Tongue (tissue), 2 donors: ENCODE results near the gene RPL28. TPM values are rescaled to one million over a fixed set of nuclear protein-coding genes. Genes with fewer than 3 reads are reported as not detected.

Source experiments
- DNase-seq: peaks from one replicate; pipeline ENCODE4 v3.0.0-alpha.2; 2015
- total RNA-seq: library from RNA; depleted of rRNA; stranded (reverse); fragments of >200 nt; gene quantifications from one replicate; pipeline ENCODE4 v1.2.3, GENCODE V29; 2014

RPL28 gene
- total RNA-seq, 1 donor from 2014 or later = 453 TPM

GRCh38 chr19:55373993-55374757 is 11.6 kb upstream of the RPL28 start:
- no peak for DNase-seq

DNA sequence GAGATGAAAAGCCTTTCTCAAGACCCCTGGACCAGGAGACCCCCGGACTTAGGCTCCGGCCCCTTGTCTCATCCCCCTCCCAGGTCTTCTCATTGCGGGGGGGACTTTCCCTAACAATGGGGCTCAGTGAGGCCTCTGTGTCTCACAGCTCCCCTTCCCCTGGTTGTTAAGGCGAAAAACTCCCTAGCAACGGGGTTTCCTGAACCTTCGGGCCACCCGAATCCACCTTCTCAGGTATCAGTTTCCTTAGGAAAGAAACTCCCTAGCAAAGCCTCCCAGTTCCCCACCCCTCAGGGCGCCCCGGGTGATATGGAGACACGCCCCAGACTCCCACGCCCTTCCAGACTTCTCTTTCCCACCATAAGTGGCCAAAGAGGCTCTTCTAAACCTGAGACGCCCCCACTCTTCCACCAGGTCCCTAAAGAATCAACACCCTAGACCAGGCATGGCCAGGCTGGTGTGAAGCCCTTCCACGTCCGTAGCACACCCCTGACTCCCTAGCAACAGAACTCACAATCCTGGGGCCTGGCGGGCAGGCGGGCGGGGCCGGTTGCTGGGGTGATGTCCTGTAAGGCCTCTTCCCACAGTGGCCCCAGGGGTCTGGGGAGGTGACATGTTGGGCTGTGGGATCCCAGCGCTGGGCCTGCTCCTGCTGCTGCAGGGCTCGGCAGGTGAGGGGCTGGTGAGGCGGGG is 9.3 kb upstream of the RPL28 start, which contains the start of gene TMEM190:
TMEM190 (plus strand) TSS at position 586 of the 693 bp plus-strand sequence; CDS start at position 614, 28 bp downstream.
- DNase-seq = no peak

GRCh38 chr19:55377356-55378131 is 8.2 kb upstream of the RPL28 start:
- DNase-seq = peak; percentile 51

GRCh38 chr19:55379174-55379573 is 6.6 kb upstream of the RPL28 start:
- DNase-seq = peak; percentile 96

DNA sequence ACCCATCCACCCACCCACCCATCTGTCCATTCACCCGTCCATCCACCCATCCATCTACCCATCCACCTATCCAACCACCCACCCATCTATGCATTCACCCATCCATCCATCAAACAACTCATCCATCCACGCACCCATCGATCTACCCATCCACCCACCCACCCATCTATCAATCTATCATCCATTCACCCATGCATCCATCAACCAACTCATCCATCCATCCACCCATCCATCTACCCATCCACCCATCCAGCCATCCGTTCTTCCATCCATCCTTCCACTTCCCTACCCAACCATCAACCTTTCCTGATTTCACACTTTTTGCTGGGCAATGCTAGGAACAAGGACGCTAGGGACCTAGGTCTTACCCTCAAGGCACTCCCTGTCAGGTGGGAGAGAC is 3.7 kb upstream of the RPL28 start:
- DNase-seq = no peak

DNA sequence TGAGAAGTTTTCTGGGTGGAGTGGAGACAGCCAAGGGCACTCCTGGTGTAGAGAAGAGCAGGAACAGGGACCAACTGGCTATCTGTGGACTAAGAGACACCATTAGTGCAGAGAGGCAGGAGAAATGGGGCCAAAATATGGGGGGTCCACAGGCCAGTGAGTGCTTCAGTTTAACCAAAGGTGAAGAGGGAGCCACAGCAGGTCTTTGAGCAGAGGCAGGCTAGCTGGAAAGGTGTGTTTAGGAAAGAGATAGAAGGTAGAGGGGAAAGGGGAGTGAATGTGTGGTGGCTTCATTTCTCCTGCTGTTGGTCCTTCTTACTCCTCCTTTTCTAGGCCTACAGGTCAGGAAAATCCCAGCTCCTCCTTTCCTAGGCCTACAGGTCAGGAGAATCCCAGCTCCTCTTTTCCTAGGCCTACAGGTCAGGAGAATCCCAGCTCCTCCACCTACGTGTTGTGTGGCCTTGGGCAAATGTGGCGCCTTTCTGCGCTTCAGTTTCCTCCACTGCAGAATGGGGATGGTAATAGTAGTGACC is 3.1 kb upstream of the RPL28 start:
- DNase-seq = no peak

DNA sequence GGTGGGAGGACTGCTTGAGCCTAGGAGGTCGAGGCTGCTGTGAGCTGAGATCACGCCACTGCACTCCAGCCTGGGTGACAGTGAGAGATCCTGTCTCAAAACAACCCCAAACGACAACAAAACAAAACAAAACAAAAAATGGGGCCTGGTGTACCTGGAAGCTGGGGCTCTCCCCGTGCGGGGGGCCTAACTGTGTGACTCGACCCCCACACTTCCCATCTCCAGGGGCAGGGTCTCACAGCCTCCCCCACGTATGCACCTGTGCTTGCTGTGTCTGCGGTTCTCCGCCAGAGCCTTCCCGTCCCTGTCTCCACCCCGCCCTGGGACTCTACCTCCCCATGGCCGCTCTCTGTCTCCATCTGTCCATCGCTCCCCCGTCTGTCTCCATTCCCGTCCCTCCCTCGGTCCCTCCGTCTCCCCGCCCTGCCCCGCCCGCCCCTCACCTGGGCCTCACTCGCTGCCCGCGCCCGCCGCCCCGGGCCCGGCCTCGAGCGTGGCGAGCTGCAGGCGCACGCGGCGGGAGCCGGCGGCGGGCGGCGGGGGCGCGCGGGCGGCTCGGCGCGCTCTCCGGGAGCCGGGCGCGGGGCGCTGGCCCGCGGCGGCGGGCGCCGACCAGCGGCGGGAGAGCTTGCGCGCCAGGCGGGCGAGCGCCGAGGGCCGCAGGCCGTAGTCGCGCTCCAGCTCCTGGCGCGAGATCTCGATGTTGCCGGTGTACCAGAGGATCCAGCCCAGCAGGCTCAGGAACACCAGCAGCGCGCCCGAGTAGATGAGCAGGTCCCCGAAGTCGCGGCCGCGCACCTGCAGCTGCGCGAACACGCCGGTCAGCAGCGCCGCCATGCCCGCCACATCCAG is 2.2 kb upstream of the RPL28 start:
- peak; percentile 73 for DNase-seq

DNA sequence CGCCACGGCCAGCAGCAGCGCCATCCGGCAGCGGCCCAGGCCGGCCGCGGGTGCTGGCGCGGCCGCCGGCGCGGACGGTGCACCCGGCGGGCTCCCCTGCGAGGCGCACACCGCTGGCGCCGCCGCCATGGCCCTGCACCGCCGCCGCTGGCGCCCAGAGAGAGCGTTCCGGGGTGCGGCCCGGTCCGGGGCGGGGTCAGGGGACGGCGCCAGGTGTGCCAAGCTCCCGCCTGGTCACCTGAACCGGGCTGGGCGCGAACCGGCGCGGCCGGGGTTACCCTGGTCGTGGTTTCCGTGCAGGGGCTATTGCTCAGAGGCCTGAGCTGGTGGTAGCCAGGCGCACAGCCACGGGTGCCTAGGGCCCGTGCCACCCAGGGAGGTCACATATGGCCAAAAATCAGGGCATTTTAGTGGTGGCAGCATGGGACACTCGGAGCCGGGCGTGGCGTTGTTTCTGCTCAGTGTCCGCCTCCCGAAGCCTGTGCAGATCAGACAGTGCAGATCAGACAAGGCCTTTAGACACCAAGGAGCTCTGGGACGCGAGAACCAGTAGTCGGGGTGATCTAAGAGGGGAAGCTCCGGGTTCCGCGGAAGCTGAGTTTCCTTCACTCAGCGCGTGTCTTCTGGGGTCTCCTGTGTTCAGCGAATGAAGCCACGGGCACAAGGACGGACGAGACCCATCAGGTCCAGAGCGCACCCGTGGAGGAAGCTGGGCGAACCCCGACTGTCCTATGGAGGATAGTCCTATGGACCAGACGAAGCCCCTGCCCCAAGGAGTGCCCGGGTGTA is 1.4 kb upstream of the RPL28 start, which contains the start of gene TMEM238:
TMEM238 (minus strand) TSS at position 162 of the 789 bp plus-strand sequence; CDS start at position 129, 33 bp downstream.
- DNase-seq = peak; percentile 22

GRCh38 chr19:55384920-55385723 is 610 bp upstream of the RPL28 start:
- peak; percentile 98 for DNase-seq

- no peak for DNase-seq
These were observed 800 bp downstream of the RPL28 start for GRCh38 chr19:55386493-55386971.

DNA sequence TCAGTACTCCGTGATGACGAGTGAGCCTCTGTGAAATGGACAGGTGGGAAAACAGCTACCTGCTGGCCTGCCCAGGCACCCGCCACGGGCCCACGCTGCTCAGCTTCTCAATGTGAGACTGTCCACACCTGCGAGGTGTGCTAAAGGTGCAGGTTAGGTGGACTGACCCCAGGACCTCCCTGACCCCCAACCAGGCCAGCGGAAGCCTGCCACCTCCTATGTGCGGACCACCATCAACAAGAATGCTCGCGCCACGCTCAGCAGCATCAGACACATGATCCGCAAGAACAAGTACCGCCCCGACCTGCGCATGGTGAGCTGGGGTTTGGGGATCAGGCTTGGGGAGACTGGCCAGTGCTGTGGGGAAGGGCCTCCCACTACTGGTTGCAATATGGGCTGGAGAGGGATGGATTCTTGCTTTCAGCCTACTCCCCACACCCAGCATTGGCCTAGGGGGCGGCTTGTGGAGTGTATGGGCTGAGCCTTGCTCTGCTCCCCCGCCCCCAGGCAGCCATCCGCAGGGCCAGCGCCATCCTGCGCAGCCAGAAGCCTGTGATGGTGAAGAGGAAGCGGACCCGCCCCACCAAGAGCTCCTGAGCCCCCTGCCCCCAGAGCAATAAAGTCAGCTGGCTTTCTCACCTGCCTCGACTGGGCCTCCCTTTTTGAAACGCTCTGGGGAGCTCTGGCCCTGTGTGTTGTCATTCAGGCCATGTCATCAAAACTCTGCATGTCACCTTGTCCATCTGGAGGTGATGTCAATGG is 2.2 kb downstream of the RPL28 start:
- no peak for DNase-seq

- no peak for DNase-seq
These were observed 3.9 kb downstream of the RPL28 start for GRCh38 chr19:55389386-55390317.

DNA sequence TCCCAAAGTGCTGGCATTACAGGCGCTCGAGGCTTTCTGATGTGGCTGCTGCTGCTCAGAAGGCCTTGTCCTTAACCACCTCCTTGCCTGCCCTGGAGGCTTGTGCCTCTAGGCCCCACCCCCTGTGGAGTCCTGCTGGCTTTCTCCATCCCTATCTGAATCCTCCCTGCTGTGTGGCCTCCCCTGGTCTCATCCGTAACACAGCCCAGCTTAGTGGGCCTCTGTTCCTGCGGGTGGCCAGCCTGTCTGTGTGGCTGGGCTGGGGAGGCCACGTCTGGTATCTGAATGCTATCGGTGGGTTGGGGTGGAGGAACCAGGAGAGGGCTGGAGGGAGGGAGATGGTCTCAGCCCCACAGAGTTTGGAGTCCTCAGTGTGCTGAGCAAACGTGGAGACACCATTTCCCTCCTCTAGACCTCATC is 4.7 kb downstream of the RPL28 start:
- DNase-seq = no peak

DNA sequence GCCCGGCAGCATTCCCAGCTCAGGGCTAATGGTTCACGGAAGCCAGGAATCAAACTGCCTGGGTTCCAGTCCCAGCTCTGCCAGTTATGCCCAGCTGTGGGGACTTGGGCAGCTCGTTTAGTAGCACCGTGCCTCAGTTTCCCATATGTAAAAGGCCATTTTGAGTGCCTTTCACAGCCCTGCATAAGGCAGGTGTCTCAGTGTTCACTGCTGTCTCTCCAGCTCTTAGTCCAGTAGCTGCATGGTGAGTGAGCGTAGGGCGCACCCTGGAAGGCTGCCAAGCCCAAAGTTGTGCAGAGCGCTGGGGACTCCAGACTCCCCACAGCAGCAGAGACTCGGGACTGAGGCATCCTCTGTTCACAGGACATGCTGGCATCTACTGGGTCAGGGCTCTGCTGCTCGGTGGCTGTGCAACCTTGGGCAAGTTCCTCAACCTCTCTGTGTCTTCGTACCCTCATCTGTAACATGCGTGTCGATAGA is 5.5 kb downstream of the RPL28 start:
- DNase-seq = no peak

DNA sequence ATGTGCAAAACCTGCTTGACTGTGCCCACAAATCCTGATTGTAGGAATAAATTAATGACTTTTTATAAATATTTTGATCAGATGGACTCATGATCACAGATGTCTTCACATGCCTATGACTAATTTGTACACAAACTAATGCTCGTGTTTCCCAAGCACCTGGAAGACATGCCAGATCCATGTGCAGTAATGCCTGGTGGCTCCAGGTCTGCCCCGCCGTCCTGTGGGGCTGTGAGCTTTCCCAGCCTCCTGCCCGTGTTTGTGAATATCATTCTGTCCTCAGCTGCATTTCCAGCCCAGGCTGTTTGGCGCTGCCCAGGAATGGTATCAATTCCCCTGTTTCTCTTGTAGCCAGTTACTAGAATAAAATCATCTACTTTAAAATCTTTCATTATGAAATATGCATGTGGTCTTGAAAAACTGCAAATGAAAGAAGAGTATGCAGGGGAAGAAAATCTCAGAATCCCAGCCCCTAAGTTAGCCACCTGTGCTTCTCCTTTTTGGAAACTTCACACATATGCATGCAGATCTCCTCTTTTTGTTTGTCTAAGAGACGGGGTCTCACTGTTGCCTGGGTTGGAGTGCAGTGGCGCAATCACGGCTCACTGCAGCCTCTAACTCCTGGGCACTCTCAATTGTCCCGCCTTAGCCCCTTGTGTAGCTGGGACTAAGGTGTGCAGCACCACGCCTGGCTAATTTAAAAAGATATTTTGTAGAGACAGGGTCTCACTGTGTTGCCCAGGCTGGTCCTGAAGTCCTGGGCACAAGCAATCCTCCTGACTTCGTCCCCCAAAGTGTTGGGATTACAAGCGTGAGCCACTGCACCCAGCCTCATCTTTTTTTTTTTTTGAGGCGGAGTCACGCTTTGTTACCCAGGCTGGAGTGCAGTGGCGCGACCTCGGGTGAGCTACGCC is 6.2 kb downstream of the RPL28 start:
- DNase-seq = no peak
